Iris pigment epithelial cell (primary cell): Measurements from ENCODE around the gene SSC5D.

Source experiments
- DNase-seq: peaks from one replicate; pipeline ENCODE4 v3.0.0-alpha.2; 2011; ENCODE audit warnings: low read depth

Gene SSC5D

GRCh38 chr19:55554741-55555152, 66.5 kb downstream of the SSC5D start:
- DNase-seq: no peak

GRCh38 chr19:55559684-55560083, 71.4 kb downstream of the SSC5D start:
- no peak for DNase-seq

- DNase-seq: no peak
Measured at GRCh38 chr19:55563261-55563690, 75.0 kb downstream of the SSC5D start.

- DNase-seq: no peak
Measured at GRCh38 chr19:55566823-55567222, 78.6 kb downstream of the SSC5D start.

GRCh38 chr19:55567708-55568328, 79.6 kb downstream of the SSC5D start:
- DNase-seq: no peak
